ENCODE results near the gene CCDC171.
"Not testable (repeated sequence)": the region's sequence is repeated elsewhere in the genome, so short reads cannot be mapped to it uniquely, and the experiment has no call there.

Gene CCDC171

DNA sequence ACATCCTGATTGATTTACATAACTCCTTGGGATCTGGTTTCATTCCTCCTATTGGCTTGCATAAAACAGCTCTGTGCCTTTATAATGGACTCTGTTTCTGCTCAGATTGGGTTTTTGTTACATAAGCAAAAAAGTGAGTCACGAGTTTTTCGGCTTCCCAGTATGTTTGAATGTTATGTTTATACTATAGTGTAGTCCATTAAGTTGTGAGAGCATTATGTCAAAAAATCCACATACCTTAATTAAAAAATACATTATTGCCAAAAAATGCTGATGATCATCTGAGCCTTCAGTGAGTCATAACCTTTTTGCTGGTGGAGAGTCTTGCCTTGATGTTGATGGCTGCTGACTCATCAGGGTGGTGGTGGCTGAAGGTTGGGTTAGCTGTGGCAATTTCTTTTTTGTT, 144.6 kb downstream of the CCDC171 start:
- DNase-seq (ENCODE audit: low read depth): no peak

DNA sequence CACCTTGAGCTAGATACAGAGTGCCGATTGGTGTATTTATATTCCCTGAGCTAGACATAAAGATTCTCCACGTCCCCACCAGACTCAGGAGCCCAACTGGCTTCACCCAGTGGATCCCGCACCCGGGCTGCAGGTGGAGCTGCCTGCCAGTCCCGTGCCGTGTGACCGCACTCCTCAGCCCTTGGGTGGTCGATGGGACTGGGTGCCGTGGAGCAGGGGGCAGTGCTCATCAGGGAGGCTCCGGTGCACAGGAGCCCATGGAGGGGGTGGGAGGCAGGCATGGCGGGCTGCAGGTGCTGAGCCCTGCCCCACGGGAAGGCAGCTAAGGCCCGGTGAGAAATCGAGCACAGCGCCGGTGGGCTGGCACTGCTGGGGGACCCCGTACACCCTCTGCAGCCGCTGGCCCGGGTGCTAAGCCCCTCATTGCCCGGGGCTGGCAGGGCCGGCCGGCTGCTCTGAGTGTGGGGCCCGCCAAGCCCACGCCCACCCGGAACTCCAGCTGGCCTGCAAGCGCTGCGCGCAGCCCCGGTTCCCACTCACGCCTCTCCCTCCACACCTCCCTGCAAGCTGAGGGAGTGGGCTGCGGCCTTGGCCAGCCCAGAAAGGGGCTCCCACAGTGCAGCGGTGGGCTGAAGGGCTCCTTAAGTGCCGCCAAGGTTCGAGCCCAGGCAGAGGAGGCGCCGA, 147.2 kb downstream of the CCDC171 start:
- DNase-seq (ENCODE audit: low read depth): not testable (repeated sequence)

DNA sequence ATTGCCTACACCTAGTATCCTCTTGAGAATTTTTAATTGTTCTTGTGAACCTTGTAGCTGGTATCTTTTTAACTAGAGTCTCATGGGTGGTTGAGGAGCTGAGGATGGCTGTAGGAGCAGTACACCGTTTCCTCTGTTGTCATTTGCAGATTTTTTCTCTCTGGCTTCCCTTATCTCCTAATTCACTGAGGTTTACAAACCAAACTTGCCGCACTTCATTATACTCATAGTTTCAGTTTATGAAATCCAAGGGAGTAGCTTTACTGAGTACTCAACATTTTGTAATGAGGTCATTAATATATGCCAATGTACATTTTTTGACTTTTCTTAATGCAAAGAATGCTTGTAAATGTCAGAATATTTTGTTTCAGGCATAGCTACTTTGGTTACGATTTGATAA, 154.2 kb downstream of the CCDC171 start:
- DNase-seq (ENCODE audit: low read depth): no peak

DNA sequence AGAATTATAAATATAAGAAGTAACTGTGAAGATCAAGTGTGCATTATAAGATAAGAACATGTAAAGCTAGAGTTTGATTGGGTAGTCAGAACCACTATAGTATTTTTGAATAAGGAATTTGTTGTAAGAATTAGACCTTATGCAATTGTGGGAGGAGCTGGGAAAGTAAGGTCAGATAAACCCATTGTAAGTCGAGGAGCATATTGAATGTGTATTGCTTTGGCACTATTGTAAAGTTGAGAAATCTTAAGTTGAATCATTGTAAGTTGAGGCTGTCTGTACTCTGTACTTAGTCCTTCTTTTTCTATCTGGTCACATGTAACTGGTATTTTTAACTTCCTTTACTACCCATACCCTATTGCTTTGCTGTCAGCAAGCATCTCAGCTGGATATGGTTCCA, 158.7 kb downstream of the CCDC171 start:
- no peak for DNase-seq (ENCODE audit: low read depth)

DNA sequence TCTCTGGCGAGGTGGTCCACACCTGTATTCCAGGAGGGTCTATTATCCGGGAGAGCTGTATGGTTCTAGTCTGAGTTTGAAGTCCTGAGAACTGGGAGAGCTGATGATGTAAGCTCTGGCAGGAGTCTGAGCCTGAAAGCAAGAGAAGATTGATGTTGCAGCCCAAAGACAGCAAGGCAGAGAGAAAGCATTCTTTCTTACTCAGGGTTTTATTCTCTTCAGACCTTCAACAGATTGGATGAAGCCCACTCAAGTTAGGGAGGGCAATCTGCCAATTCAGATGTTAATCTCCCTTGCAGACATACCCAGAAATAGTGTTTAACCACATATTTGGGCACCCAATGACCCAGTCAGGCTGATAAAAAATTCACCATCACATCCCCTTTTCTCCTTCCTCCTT, 159.1 kb downstream of the CCDC171 start:
- DNase-seq (ENCODE audit: low read depth): no peak

DNA sequence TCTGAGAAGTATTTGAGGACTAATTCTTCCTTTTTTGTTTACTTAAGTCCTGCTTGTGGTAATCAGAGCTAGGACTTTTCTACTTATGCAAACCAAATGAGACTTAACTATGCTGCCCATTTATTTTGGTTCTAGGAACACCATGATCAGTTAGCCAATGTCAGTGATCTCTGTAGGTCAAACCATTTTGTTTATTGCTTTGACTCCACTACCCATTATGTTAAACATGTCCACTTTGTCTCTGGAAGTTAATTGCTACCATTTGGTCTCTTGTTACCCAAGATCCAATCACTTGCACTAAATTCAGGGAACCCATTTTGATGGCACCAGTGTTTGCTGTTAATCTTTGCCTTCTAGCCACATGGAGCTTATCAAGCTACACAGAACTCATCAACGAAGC, 161.9 kb downstream of the CCDC171 start:
- DNase-seq (ENCODE audit: low read depth): no peak

DNA sequence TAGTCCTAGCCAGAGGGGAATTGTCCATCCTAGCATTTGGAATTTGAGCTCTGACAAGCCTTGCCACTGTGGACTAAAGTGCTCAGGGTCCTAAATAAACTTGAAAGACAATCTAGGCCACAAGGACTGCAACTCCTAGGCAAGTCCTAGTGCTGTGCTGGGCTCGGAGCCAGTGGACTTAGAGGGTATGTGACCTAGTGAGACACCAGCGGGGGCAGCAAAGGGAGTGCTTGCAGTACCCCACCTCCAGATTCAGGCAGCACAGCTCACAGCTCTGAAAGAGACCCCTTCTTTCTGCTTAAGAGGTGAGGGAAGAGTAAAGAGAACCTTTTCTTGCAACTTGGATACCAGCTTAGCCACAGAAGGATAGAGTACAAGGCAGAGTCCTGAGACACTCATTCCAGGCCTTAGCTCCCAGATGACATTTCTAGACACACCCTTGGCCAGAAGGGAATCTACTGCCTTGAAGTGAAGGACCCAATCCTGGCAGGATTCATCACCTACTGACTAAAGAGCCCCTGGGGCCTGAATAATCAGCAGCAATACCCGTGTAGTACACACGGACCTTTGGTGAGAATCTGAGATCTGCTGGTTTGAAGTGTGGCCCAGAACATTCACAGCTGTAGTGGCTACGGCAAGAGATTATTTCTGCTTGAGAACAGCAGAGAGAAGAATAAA, 164.6 kb downstream of the CCDC171 start:
- no peak for DNase-seq (ENCODE audit: low read depth)

DNA sequence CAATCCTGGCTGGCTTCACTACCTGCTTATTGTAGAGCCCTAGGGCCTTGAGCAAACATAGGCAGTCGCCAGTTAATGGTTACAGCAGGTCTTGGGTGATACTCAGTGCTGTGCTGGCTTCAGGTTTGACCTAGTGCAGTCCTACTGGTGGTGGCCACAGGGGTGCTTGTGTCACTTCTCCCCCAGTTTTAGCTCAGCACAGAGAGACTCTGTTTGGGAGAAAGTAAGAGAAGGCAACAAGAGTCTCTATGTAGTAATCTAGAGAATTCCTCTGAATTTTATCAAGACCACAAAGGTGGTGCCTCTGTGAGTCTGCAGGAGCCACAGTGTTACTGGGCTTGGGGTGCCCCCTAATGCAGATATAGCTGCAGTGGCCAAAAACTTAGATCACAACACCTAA, 165.6 kb downstream of the CCDC171 start:
- no peak for DNase-seq (ENCODE audit: low read depth)

DNA sequence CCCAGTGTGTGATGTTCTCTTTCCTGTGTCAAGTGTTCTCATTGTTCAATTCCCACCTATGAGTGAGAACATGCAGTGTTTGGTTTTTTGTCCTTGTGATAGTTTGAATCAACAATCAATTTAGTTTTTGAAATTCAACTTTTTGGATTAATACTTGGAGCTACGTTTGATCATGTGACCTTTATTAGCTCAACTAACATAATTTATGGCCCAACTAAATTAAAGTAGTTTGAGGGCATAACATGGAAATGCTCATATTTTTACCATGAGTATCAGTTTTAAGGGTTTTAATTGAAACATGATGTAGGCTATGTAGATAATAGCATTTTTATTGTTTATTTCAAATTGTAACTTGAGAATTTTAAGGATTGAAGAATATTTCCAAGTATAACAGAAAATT, 168.0 kb downstream of the CCDC171 start:
- no peak for DNase-seq (ENCODE audit: low read depth)

DNA sequence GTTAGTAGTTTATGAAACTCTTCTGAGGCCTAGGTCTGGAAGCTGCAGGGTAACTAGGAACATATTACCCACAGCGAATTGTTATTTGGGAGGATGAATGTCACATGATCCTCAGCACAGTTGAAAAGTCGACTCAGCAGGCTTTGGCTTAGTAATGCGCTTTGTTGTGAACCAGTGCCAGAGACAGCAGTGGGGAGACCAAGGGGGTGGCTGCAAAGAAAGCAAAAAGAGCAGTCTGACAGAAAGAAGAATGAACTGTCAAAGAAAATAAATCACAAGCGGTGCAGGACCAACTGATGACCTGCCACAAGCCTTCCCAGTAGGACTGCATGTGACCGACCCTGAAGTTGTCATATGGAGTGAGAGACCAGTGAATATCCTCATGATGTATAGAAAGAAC, 170.0 kb downstream of the CCDC171 start:
- no peak for DNase-seq (ENCODE audit: low read depth)

DNA sequence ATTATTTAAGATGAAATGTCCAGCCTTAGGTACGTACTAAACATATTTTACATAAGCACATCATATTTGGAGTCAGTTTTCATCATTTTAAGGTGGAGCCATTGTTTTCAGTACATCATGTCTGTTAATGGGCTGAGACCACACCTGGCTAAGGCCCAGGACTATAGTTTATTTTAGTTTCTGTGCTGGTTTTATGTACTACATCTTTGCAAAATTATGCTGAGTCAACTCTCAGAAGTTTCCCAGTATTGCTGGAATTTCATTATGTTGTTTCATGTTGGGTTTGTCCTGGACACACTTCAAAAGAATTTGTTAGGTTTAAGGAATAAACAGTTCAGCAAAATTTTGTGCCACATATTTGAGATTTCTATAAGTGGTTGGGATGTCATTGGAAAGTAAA, 171.2 kb downstream of the CCDC171 start:
- no peak for DNase-seq (ENCODE audit: low read depth)

DNA sequence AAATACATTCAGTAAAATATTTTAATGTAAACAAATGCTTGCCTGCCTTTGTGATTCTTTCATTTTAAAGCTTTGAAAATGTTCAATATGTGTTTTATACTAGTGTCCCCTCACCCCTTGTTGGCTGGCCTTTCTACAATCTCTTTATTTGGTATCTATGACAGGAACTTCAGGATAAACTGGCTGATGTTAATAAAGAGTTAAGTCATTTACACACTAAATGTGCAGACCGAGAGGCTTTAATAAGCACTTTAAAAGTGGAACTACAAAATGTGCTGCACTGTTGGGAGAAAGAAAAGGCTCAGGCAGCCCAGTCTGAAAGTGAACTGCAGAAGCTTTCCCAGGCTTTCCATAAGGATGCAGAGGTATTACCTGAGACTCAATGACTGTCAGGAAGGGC, 171.8 kb downstream of the CCDC171 start:
- DNase-seq (ENCODE audit: low read depth): no peak

DNA sequence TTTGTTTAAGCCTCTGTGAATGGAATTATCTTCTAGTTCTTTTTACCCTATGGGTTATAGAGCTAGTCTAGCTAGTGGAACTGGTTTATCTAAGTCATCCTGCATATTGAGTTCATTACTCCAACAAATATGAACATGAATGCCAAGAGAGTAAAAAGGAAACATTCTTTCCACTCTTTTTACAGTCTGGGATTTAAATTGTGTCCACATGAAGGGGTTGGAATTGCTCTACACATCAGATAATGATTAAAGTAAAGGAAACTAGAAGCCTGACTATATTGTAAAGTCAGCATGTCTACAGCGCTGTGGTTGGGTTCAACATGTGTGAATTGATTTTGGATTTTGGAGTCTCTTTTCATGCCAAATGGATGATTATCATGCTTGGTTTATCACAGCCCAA, 173.1 kb downstream of the CCDC171 start:
- DNase-seq (ENCODE audit: low read depth): no peak

DNA sequence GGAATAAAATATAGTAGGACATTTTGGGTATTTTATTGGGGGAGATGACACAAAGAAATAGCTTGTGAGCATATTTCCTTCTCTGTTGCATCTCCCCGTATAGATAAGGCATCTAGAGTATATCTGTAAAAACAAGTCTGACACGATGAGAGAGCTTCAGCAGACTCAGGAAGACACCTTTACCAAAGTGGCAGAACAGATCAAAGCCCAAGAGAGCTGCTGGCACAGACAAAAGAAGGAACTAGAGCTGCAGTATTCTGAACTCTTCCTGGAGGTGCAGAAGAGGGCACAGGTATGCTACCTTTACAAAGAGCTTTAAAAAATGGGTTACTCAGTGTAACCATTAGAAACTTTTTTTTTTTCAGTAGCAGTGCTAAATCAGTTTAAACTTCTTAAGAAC, 176.7 kb downstream of the CCDC171 start:
- no peak for DNase-seq (ENCODE audit: low read depth)

DNA sequence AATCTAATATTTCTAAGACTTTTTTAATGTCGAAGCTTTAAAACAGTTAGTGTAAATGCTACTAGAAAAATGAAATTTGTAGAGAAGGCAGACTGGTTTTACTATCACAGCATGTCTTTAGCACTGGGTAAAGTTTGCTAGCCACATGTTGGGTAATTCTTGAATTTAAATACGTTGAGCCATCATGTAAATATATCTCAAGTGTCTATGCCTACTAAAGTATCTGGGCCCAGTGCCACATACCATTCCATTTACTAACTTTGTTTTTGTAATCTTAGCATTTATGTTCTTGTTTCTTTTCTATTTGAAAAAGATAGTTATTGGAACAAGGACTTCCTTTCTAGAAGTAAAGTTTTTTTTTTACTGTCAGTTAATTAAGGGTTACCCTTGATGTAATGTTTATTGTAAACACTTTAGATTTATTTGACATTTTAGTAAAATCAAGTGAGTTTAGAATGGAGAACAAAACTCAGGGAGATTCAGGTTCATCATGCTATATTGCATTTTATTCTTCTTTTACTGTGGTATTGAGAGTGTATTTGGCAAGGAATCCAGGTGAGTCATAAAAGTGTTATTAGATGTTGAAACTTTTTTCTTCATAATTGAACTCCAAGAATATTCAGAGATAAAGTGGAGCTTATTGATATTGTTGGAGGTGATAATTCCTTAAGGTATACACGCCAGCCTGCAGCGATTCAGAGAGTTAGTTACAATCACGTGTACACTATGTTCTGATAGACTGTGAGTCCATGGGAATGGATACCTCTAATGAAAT, 182.4 kb downstream of the CCDC171 start:
- no peak for DNase-seq (ENCODE audit: low read depth)

DNA sequence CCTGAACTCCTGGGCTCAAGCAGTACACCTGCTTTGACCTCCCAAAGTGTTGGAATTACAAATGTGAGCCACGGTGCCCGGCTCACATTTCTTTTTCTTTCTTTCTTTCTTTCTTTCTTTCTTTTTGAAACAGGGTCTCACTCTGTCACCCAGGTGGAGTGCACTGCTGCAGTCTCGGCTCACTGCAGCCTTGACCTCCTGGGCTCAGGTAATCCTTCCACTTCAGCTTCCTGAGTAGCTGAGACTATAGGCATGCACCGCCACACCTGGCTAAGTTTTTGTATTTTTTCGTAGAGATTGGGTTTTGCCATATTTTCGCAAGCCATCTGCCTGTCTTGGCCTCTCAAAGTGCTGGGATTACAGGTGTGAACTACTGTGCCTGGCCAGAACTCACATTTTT, 183.7 kb downstream of the CCDC171 start:
- DNase-seq (ENCODE audit: low read depth): no peak

DNA sequence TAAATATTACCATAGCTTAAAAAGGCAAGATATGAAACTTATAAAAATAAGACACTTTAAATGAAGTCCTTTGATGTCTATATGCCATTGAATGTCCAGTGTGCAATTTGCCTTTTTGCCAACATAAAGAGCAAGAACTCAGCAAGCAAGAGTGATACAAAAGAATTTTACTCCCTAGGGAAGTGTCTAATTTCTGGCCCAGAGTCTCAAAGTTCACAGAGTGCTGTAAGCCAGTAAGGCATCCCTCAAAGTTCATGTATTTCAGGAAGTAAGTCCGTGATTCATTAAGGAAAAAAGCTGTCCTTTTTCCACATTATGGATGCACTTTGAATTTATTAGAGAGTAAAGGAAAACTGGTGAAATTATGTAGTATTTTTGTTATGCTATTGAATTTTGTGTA, 185.2 kb downstream of the CCDC171 start:
- no peak for DNase-seq (ENCODE audit: low read depth)

DNA sequence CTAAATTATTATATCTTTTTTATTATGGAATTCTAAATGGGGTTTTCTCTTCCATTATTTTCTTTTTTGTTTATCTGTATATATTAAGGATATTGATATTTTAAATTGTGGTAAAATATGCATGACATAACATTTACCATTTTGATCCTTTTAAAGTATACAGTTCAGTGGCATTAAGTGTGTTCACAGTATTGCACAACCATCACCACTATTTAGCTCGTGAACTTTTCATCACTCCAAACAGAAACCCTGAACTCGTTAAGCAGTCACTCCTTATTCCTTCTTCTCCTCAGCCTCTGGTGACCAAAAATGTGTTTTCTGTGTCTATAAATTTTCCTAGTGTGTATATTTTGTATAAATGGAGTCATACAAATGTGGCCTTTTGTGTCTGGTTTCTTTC, 188.2 kb downstream of the CCDC171 start:
- no peak for DNase-seq (ENCODE audit: low read depth)

DNA sequence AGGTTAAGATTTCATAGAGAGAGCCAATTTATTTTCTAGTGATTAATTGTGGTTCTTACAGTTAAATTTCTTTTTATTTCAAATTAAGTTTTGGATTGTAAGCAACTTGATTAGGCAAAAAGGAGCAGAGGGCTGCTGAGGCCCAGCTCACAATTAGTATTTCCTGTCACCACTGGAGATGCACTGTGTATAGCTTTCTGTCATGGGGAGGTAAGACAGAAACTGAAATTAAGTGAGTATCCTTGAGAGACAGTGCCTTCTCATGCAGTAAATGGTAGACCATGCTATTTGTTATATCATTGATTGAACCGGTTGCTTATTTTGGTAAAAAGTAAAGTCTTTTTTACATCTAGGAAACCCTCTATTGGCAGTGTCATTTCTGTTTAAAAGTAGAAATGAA, 190.7 kb downstream of the CCDC171 start:
- no peak for DNase-seq (ENCODE audit: low read depth)

DNA sequence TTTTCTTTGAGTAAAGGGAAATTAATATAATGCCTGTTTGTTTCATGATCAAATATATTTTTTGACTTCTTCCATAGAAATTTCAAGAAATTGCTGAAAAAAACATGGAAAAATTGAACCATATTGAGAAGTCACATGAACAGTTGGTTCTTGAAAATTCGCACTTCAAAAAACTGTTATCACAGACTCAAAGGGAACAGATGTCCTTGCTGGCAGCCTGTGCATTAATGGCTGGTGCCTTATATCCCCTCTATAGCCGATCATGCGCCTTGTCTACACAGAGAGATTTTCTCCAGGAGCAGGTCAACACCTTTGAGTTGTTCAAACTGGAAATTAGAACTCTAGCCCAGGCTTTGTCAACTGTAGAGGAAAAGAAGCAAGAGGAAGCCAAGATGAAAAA, 191.4 kb downstream of the CCDC171 start:
- DNase-seq (ENCODE audit: low read depth): no peak

DNA sequence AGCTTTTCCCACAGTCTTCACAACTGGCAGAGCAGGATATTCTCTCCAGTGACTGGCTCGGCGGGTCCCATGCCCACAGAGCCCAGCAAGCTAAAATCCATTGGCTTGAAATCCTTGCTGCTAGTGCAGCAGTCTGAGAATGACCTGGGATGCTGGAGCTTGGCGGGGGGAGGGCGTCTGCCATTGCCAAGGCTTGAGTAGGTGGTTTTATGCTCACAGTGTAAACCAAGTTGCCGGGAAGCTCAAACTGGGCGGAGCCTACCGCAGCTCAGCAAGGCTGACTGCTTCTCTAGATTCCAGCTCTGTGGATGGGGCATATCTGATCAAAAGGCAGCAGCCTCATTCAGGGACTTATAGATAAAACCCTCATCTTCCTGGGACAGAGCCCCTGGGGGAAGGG, 194.1 kb downstream of the CCDC171 start:
- DNase-seq (ENCODE audit: low read depth): no peak

DNA sequence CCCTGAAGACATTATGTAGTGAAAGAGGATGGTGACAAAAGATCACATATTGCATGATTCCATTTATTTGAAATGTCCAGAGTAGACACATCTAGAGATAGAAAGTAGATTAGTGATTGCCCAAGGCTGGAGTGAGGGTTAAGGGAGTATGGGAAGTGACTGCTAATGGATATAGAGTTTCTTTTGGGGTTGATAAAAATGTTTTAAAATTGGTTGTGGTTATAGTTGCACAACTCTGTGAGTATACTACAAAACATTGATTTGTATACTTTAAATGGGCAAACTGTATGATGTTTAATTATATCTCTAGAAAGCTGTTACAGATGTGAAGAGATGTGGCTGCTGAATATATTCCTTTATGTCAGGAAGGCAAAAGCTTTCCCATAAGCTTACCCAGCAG, 202.8 kb downstream of the CCDC171 start:
- no peak for DNase-seq (ENCODE audit: low read depth)

DNA sequence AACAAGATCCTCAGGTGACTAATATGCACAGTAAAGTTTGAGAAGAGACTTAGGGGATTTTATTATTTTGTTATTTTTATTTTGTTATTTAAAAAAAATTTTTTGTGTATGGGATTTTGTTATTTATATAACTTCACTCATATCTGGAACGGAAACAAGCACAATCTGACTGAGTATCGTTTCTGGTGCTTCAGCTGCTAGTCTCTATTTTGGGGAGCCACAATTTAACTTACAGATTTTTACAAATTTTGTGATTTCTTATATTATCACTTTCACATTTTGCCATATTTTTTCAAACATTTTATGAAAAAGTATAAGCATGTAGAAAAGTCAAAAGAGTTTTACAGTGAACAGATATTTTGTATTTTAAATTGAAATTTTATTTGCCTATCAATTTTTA, 208.7 kb downstream of the CCDC171 start:
- no peak for DNase-seq (ENCODE audit: low read depth)
